Loucy (cell line): ENCODE data around the gene NUP107.

Experiments used
- H2AFZ ChIP-seq: fragments of 200-600 bp; sonication (generic); 2 replicates; pipeline ENCODE4 v1.6.0; 2016; ENCODE audit warnings: antibody characterized with exemption, mild to moderate bottlenecking, low read length, moderate library complexity
- H3F3A ChIP-seq: fragments of 200-600 bp; 2 replicates; pipeline ENCODE4 v1.6.0; 2016; ENCODE audit warnings: antibody characterized with exemption, low read depth, mild to moderate bottlenecking
- H3K27me3 ChIP-seq: fragments of 200-600 bp; sonication (generic); 2 replicates; pipeline ENCODE4 v1.6.1; 2014; ENCODE audit warnings: low read length, mild to moderate bottlenecking; ENCODE audit not compliant: insufficient read depth, poor library complexity, severe bottlenecking
- H3K36me3 ChIP-seq: fragments of 200-600 bp; sonication (generic); 2 replicates; pipeline ENCODE4 v1.6.1; 2016; ENCODE audit warnings: low read length; ENCODE audit not compliant: insufficient read depth
- H3K4me1 ChIP-seq: fragments of 200-600 bp; sonication (generic); 2 replicates; pipeline ENCODE4 v1.5.1; 2014; ENCODE audit warnings: low read length, mild to moderate bottlenecking; ENCODE audit not compliant: insufficient read depth, poor library complexity, severe bottlenecking
- H3K4me2 ChIP-seq: fragments of 200-600 bp; sonication (generic); 2 replicates; pipeline ENCODE4 v1.6.0; 2014; ENCODE audit warnings: antibody characterized with exemption, low read length, low read depth, mild to moderate bottlenecking; ENCODE audit not compliant: poor library complexity, severe bottlenecking
- H3K4me3 ChIP-seq: fragments of 200-600 bp; sonication (generic); 2 replicates; pipeline ENCODE4 v1.5.1; 2014; ENCODE audit warnings: low read length, mild to moderate bottlenecking, mixed read lengths; ENCODE audit not compliant: poor library complexity, severe bottlenecking
- H3K79me2 ChIP-seq: fragments of 200-600 bp; sonication (generic); 2 replicates; pipeline ENCODE4 v1.6.1; 2014; ENCODE audit warnings: low read length; ENCODE audit not compliant: insufficient read depth
- H3K9ac ChIP-seq: fragments of 200-600 bp; sonication (generic); 2 replicates; pipeline ENCODE4 v1.6.0; 2014; ENCODE audit warnings: mild to moderate bottlenecking, low read depth, low read length, moderate library complexity; ENCODE audit not compliant: poor library complexity, severe bottlenecking
- H3K9me2 ChIP-seq: fragments of 200-600 bp; sonication (generic); replicated peaks from 2 replicates; pipeline ENCODE4 v1.6.1; 2016; ENCODE audit warnings: low read depth, low read length, mixed read lengths
- H3K9me3 ChIP-seq: fragments of 200-600 bp; sonication (generic); 2 replicates; pipeline ENCODE4 v1.6.1; 2014; ENCODE audit warnings: mild to moderate bottlenecking, antibody characterized with exemption, low read length, low read depth; ENCODE audit not compliant: insufficient read depth
- H4K20me1 ChIP-seq: fragments of 200-600 bp; sonication (generic); 2 replicates; pipeline ENCODE4 v1.6.0; 2014; ENCODE audit warnings: antibody characterized with exemption, low read length, mild to moderate bottlenecking; ENCODE audit not compliant: insufficient read depth, poor library complexity, severe bottlenecking
- CTCF ChIP-seq: fragments of 200-600 bp; sonication (generic); conservative IDR thresholded peaks from 2 replicates; pipeline ENCODE4 v1.5.1; 2014; ENCODE audit warnings: mild to moderate bottlenecking, antibody characterized with exemption, low read length
- EZH2phosphoT487 ChIP-seq: fragments of 200-600 bp; IDR thresholded peaks from 2 replicates; pipeline ENCODE4 v1.6.1; 2018; ENCODE audit warnings: antibody characterized with exemption, mild to moderate bottlenecking, moderate library complexity, borderline replicate concordance

The NUP107 gene

GRCh38 chr12:68760806-68761441, 74.1 kb downstream of the NUP107 start:
- Histone ChIP-seq H3K27me3 (no peaks in the 10 kb centered on the region), H3F3A (no peaks in the 10 kb centered on the region), H3K4me2 (no peak overlapping the region), H3K36me3 (0 out of 2 replicates have a peak, but pooled peaks cover 4% of the 10 kb centered on the region), H3K9ac (no peak overlapping the region), H3K79me2 (no peaks in the 10 kb centered on the region), H3K9me3 (no peaks in the 10 kb centered on the region), H2AFZ (no peak overlapping the region), H3K4me1 (peaks cover 8% of the 10 kb centered on the region), H3K9me2 (no peaks in the 10 kb centered on the region), H4K20me1 (no peaks in the 10 kb centered on the region), H3K4me3 (no peak overlapping the region)
- TF ChIP-seq CTCF (no peak), EZH2phosphoT487 (no peak)

GRCh38 chr12:68761442-68761812, 74.6 kb downstream of the NUP107 start:
- no peak overlapping the region for H3K4me3 ChIP-seq

GRCh38 chr12:68761901-68762630, 75.3 kb downstream of the NUP107 start:
- H3K27me3 ChIP-seq, result no peaks in the 10 kb centered on the region
- H3K79me2 ChIP-seq, result no peaks in the 10 kb centered on the region
- H3K4me3 ChIP-seq, result no peak overlapping the region
- H3K9me2 ChIP-seq, result no peaks in the 10 kb centered on the region
- no peaks in the 10 kb centered on the region for H3F3A ChIP-seq
- H3K9me3 ChIP-seq, result no peaks in the 10 kb centered on the region
- no peak overlapping the region for H3K9ac ChIP-seq
- H3K36me3 ChIP-seq, result peaks cover 8% of the 10 kb centered on the region; the same call in 1 of the 2 replicates
- H3K4me1 ChIP-seq, result peaks cover 8% of the 10 kb centered on the region
- no peak overlapping the region for H2AFZ ChIP-seq
- H3K4me2 ChIP-seq, result no peak overlapping the region
- no peaks in the 10 kb centered on the region for H4K20me1 ChIP-seq
- TF ChIP-seq EZH2phosphoT487 (no peak), CTCF (no peak)

More at GRCh38 chr12:68761442-68761812, 74.6 kb downstream of the NUP107 start:
- no peak for TF ChIP-seq EZH2phosphoT487
- TF ChIP-seq CTCF, result no peak
- no peak overlapping the region for H2AFZ ChIP-seq
- no peaks in the 10 kb centered on the region for H3K27me3 ChIP-seq
- no peaks in the 10 kb centered on the region for H3K9me3 ChIP-seq
- no peaks in the 10 kb centered on the region for H3K9me2 ChIP-seq
- H3K36me3 ChIP-seq, result 0 out of 2 replicates have a peak, but pooled peaks cover 4% of the 10 kb centered on the region
- H3K9ac ChIP-seq, result no peak overlapping the region
- H3K79me2 ChIP-seq, result no peaks in the 10 kb centered on the region
- no peak overlapping the region for H3K4me2 ChIP-seq
- H3F3A ChIP-seq, result no peaks in the 10 kb centered on the region
- H4K20me1 ChIP-seq, result no peaks in the 10 kb centered on the region
- peaks cover 8% of the 10 kb centered on the region for H3K4me1 ChIP-seq
